ENCODE results near the gene DVL3.

DVL3 gene

DNA sequence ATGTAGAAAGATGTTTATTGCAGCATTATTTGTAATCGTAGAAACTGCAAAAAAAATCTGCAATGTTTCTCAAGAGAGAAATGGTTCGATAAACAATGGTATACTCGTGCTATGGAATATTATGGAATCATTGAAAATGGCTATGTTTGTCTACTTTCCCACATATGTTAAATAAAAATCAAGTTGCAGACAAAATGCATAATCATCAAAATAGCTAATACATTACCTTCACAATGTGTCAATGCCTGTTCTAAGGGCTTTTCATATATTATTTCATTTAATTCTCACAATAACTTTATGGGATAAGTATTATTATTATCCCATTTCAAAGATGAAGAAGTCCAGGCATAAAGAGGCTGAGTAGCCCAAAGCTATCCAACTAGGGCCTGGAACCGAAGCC is 22.2 kb upstream of the DVL3 start:
- Histone ChIP-seq H2AFZ (ENCODE audit: low read length) (no peak overlapping the region), H3K9me3 (replicated peaks; ENCODE audit: insufficient read depth, low read length) (no peaks in the 10 kb centered on the region), H3K4me3 (ENCODE audit: low read length) (no peak overlapping the region), H3K27me3 (replicated peaks; ENCODE audit: insufficient read depth, low read length) (no peaks in the 10 kb centered on the region), H3K27ac (ENCODE audit: low read length) (no peak overlapping the region), H3K9ac (ENCODE audit: low read length) (no peak overlapping the region), H3K9me2 (replicated peaks; ENCODE audit: insufficient read depth, low read length) (no peaks in the 10 kb centered on the region), H4K20me1 (ENCODE audit: insufficient read depth, low read length) (no peaks in the 10 kb centered on the region), H3K36me3 (replicated peaks; ENCODE audit: insufficient read depth, low read length) (0 out of 2 replicates have a peak, but pooled peaks cover 5% of the 10 kb centered on the region), H3K79me2 (ENCODE audit: low read length) (peaks cover 37% of the 10 kb centered on the region), H3K4me2 (ENCODE audit: low read depth, low read length) (no peak overlapping the region), H3K4me1 (ENCODE audit: low read length) (peaks cover 17% of the 10 kb centered on the region), H3F3A (ENCODE audit: insufficient read depth, low read length) (0 out of 2 replicates have a peak, but pooled peaks cover 3% of the 10 kb centered on the region)
- TF ChIP-seq EZH2 (optimal IDR thresholded peaks at IDR 0.05; ENCODE audit: low read depth, low read length) (no peak), EZH2phosphoT487 (IDR thresholded peaks at IDR 0.05; ENCODE audit: low read length) (no peak), CTCF (IDR thresholded peaks at IDR 0.05; ENCODE audit: low read length) (no peak)
- no peak for DNase-seq

GRCh38 chr3:184133840-184134745 is 21.1 kb upstream of the DVL3 start:
- peak overlapping the region; percentile 87 for H3K4me2 ChIP-seq (ENCODE audit: low read depth, low read length)
- DNase-seq, result peak; percentile 85
- peaks cover 17% of the 10 kb centered on the region for H3K4me1 ChIP-seq (ENCODE audit: low read length)
- H3K4me3 ChIP-seq (ENCODE audit: low read length), result peak overlapping the region; percentile 77
- H3K36me3 ChIP-seq (replicated peaks; ENCODE audit: insufficient read depth, low read length), result peaks cover 6% of the 10 kb centered on the region; the same call in 1 of the 2 replicates
- H4K20me1 ChIP-seq (ENCODE audit: insufficient read depth, low read length), result no peaks in the 10 kb centered on the region
- 0 out of 2 replicates have a peak, but pooled peaks cover 3% of the 10 kb centered on the region for H3F3A ChIP-seq (ENCODE audit: insufficient read depth, low read length)
- H3K79me2 ChIP-seq (ENCODE audit: low read length), result peaks cover 46% of the 10 kb centered on the region
- no peaks in the 10 kb centered on the region for H3K9me3 ChIP-seq (replicated peaks; ENCODE audit: insufficient read depth, low read length)
- H3K27me3 ChIP-seq (replicated peaks; ENCODE audit: insufficient read depth, low read length), result no peaks in the 10 kb centered on the region
- H3K9me2 ChIP-seq (replicated peaks; ENCODE audit: insufficient read depth, low read length), result no peaks in the 10 kb centered on the region
- TF ChIP-seq EZH2phosphoT487 (IDR thresholded peaks at IDR 0.05; ENCODE audit: low read length) (no peak), EZH2 (optimal IDR thresholded peaks at IDR 0.05; ENCODE audit: low read depth, low read length) (no peak), CTCF (IDR thresholded peaks at IDR 0.05; ENCODE audit: low read length) (no peak)
- H2AFZ ChIP-seq (ENCODE audit: low read length), result peak overlapping the region; percentile 98
- peak overlapping the region; percentile 55; the same call in 1 of the 2 replicates for H3K27ac ChIP-seq (ENCODE audit: low read length)
- peak overlapping the region; percentile 89; the same call in 1 of the 2 replicates for H3K9ac ChIP-seq (ENCODE audit: low read length)

GRCh38 chr3:184134746-184135148 is 20.4 kb upstream of the DVL3 start:
- Histone ChIP-seq H3K4me1 (ENCODE audit: low read length) (peaks cover 17% of the 10 kb centered on the region), H3K27me3 (replicated peaks; ENCODE audit: insufficient read depth, low read length) (no peaks in the 10 kb centered on the region), H3F3A (ENCODE audit: insufficient read depth, low read length) (0 out of 2 replicates have a peak, but pooled peaks cover 3% of the 10 kb centered on the region), H2AFZ (ENCODE audit: low read length) (peak overlapping the region; percentile 98), H3K9ac (ENCODE audit: low read length) (peak overlapping the region; percentile 89), H3K27ac (ENCODE audit: low read length) (peak overlapping the region; percentile 55; the same call in 1 of the 2 replicates), H3K4me3 (ENCODE audit: low read length) (peak overlapping the region; percentile 77), H3K36me3 (replicated peaks; ENCODE audit: insufficient read depth, low read length) (peaks cover 6% of the 10 kb centered on the region; the same call in 1 of the 2 replicates), H4K20me1 (ENCODE audit: insufficient read depth, low read length) (no peaks in the 10 kb centered on the region), H3K79me2 (ENCODE audit: low read length) (peaks cover 46% of the 10 kb centered on the region), H3K9me2 (replicated peaks; ENCODE audit: insufficient read depth, low read length) (no peaks in the 10 kb centered on the region), H3K4me2 (ENCODE audit: low read depth, low read length) (peak overlapping the region; percentile 87), H3K9me3 (replicated peaks; ENCODE audit: insufficient read depth, low read length) (no peaks in the 10 kb centered on the region)
- TF ChIP-seq EZH2phosphoT487 (IDR thresholded peaks at IDR 0.05; ENCODE audit: low read length) (no peak), CTCF (IDR thresholded peaks at IDR 0.05; ENCODE audit: low read length) (no peak), EZH2 (optimal IDR thresholded peaks at IDR 0.05; ENCODE audit: low read depth, low read length) (no peak)
- DNase-seq, result no peak

All from MM.1S (cell line).